Measurements from ENCODE around the gene NAXE. TPM values are rescaled to one million over a fixed set of nuclear protein-coding genes. Genes with fewer than 3 reads are reported as not detected.
A peak's percentile ranks its signal among the peaks of the same experiment; 100 is the strongest.
"Not testable (repeated sequence)": the region's sequence is repeated elsewhere in the genome, so short reads cannot be mapped to it uniquely, and the experiment has no call there.

Gene NAXE
- polyA plus RNA-seq, 1 donor from 2014 or later, result 121 TPM

GRCh38 chr1:156594190-156594589, 2.6 kb downstream of the NAXE start:
- H3K27me3 Mint-ChIP-seq, result no peaks in the 10 kb centered on the region
- no peaks in the 10 kb centered on the region for H3K9me3 Mint-ChIP-seq
- H3K4me3 Mint-ChIP-seq, result peak overlapping the region in 2 of 4 donors; percentile 65 to 71
- H3K4me1 Mint-ChIP-seq, result peaks cover 11 to 15% (median 13%) of the 10 kb centered on the region in 3 donors
- H3K27ac Mint-ChIP-seq, result peak overlapping the region in 1 of 3 donors; percentile 29
- peaks cover 5% of the 10 kb centered on the region for H3K36me3 Mint-ChIP-seq

- Mint-ChIP-seq H3K36me3 (peaks cover 5% of the 10 kb centered on the region), H3K4me3 (peak overlapping the region in 2 of 4 donors; percentile 35 to 71), H3K9me3 (no peaks in the 10 kb centered on the region), H3K4me1 (peaks cover 17 to 22% (median 20%) of the 10 kb centered on the region in 3 donors), H3K27ac (peak overlapping the region in 2 of 3 donors; percentile 33 to 83), H3K27me3 (no peaks in the 10 kb centered on the region)
Measured at GRCh38 chr1:156595016-156595415, 3.4 kb downstream of the NAXE start.

GRCh38 chr1:156596426-156596825, 4.8 kb downstream of the NAXE start:
- H3K27me3 Mint-ChIP-seq, result no peaks in the 10 kb centered on the region
- H3K4me3 Mint-ChIP-seq, result peak overlapping the region in 1 of 4 donors; percentile 30

GRCh38 chr1:156598125-156598524, 6.5 kb downstream of the NAXE start:
- Mint-ChIP-seq H3K27me3 (no peaks in the 10 kb centered on the region), H3K4me1 (peaks cover 21 to 34% (median 26%) of the 10 kb centered on the region in 3 donors), H3K36me3 (peaks cover 6% of the 10 kb centered on the region), H3K27ac (no peak overlapping the region), H3K4me3 (peak overlapping the region in 1 of 4 donors; percentile 19), H3K9me3 (no peaks in the 10 kb centered on the region)

More at GRCh38 chr1:156596426-156596825, 4.8 kb downstream of the NAXE start:
- peak overlapping the region in 1 of 3 donors; percentile 43 for H3K27ac Mint-ChIP-seq
- H3K36me3 Mint-ChIP-seq, result peaks cover 5% of the 10 kb centered on the region
- peaks cover 22 to 27% (median 23%) of the 10 kb centered on the region in 3 donors for H3K4me1 Mint-ChIP-seq
- no peaks in the 10 kb centered on the region for H3K9me3 Mint-ChIP-seq

- peak overlapping the region in 1 of 3 donors; percentile 31 for H3K27ac Mint-ChIP-seq
- peaks cover 6% of the 10 kb centered on the region for H3K36me3 Mint-ChIP-seq
- H3K4me3 Mint-ChIP-seq, result peak overlapping the region in 1 of 4 donors; percentile 19
- no peaks in the 10 kb centered on the region for H3K27me3 Mint-ChIP-seq
- peaks cover 21 to 34% (median 26%) of the 10 kb centered on the region in 3 donors for H3K4me1 Mint-ChIP-seq
- no peaks in the 10 kb centered on the region for H3K9me3 Mint-ChIP-seq
Measured at GRCh38 chr1:156598731-156599432, 7.3 kb downstream of the NAXE start.

GRCh38 chr1:156599811-156600210, 8.2 kb downstream of the NAXE start:
- H3K36me3 Mint-ChIP-seq, result peaks cover 6% of the 10 kb centered on the region
- no peaks in the 10 kb centered on the region for H3K9me3 Mint-ChIP-seq
- H3K27me3 Mint-ChIP-seq, result no peaks in the 10 kb centered on the region
- peak overlapping the region; percentile 84 to 99 (median 98) for H3K4me3 Mint-ChIP-seq
- peak overlapping the region; percentile 39 to 73 (median 60) for H3K27ac Mint-ChIP-seq
- H3K4me1 Mint-ChIP-seq, result peaks cover 21 to 34% (median 26%) of the 10 kb centered on the region in 3 donors

- Mint-ChIP-seq H3K27me3 (no peaks in the 10 kb centered on the region), H3K36me3 (peaks cover 5% of the 10 kb centered on the region), H3K9me3 (no peaks in the 10 kb centered on the region), H3K27ac (peak overlapping the region; percentile 60 to 99 (median 98)), H3K4me3 (peak overlapping the region; percentile 84 to 99 (median 98)), H3K4me1 (peaks cover 25 to 30% (median 26%) of the 10 kb centered on the region in 3 donors)
Measured at GRCh38 chr1:156600733-156601121, 9.2 kb downstream of the NAXE start.

GRCh38 chr1:156601122-156601830, 9.7 kb downstream of the NAXE start, which contains the start of gene GPATCH4:
GPATCH4 (minus strand) TSS chr1:156601479.
- H3K9me3 Mint-ChIP-seq, result no peaks in the 10 kb centered on the region
- peak within 1 kb of the TSS; percentile 72 to 99 (median 98) for H3K27ac Mint-ChIP-seq
- H3K36me3 Mint-ChIP-seq, result peaks cover 4% of the 10 kb centered on the region
- H3K27me3 Mint-ChIP-seq, result no peaks in the 10 kb centered on the region
- H3K4me3 Mint-ChIP-seq, result peak within 1 kb of the TSS; percentile 84 to 99 (median 98)
- H3K4me1 Mint-ChIP-seq, result peaks cover 26 to 30% (median 26%) of the 10 kb centered on the region in 3 donors

GRCh38 chr1:156601892-156602291, 10.3 kb downstream of the NAXE start:
- peaks cover 26 to 30% (median 26%) of the 10 kb centered on the region in 3 donors for H3K4me1 Mint-ChIP-seq
- H3K9me3 Mint-ChIP-seq, result no peaks in the 10 kb centered on the region
- no peaks in the 10 kb centered on the region for H3K27me3 Mint-ChIP-seq
- H3K4me3 Mint-ChIP-seq, result peak overlapping the region; percentile 84 to 99 (median 98)
- H3K27ac Mint-ChIP-seq, result peak overlapping the region; percentile 60 to 99 (median 98)
- H3K36me3 Mint-ChIP-seq, result peaks cover 2% of the 10 kb centered on the region

GRCh38 chr1:156602557-156602993, 11.0 kb downstream of the NAXE start:
- H3K27ac Mint-ChIP-seq, result peak overlapping the region in 2 of 3 donors; percentile 72 to 98
- peaks cover 1% of the 10 kb centered on the region for H3K36me3 Mint-ChIP-seq
- peak overlapping the region in 2 of 4 donors; percentile 8 to 84 for H3K4me3 Mint-ChIP-seq
- H3K9me3 Mint-ChIP-seq, result no peaks in the 10 kb centered on the region
- H3K27me3 Mint-ChIP-seq, result no peaks in the 10 kb centered on the region
- H3K4me1 Mint-ChIP-seq, result peaks cover 31 to 32% (median 31%) of the 10 kb centered on the region in 3 donors

- Mint-ChIP-seq H3K4me3 (peak overlapping the region in 3 of 4 donors; percentile 34 to 76 (median 58)), H3K27ac (peak overlapping the region in 2 of 3 donors; percentile 51 to 72), H3K4me1 (peaks cover 13 to 31% (median 23%) of the 10 kb centered on the region in 3 donors)
- not testable (repeated sequence) for H3K27me3 Mint-ChIP-seq, H3K36me3 Mint-ChIP-seq, H3K9me3 Mint-ChIP-seq
Measured at GRCh38 chr1:156607344-156607743, 15.8 kb downstream of the NAXE start.

GRCh38 chr1:156608036-156608674, 16.6 kb downstream of the NAXE start:
- Mint-ChIP-seq H3K27me3 (peaks cover 1% of the 10 kb centered on the region), H3K27ac (peak overlapping the region in 2 of 3 donors; percentile 58 to 72), H3K4me3 (peak overlapping the region in 3 of 4 donors; percentile 59 to 88 (median 88)), H3K9me3 (no peaks in the 10 kb centered on the region), H3K36me3 (peaks cover 1% of the 10 kb centered on the region), H3K4me1 (peaks cover 11 to 27% (median 19%) of the 10 kb centered on the region in 3 donors)

- Mint-ChIP-seq H3K27ac (no peak overlapping the region), H3K4me3 (no peak overlapping the region), H3K9me3 (no peaks in the 10 kb centered on the region), H3K27me3 (peaks cover 1% of the 10 kb centered on the region), H3K4me1 (peaks cover 11 to 27% (median 19%) of the 10 kb centered on the region in 3 donors), H3K36me3 (peaks cover 3% of the 10 kb centered on the region)
Measured at GRCh38 chr1:156608981-156609380, 17.4 kb downstream of the NAXE start.

- not testable (repeated sequence) for H3K4me3 Mint-ChIP-seq, H3K36me3 Mint-ChIP-seq, H3K27ac Mint-ChIP-seq, H3K27me3 Mint-ChIP-seq, H3K9me3 Mint-ChIP-seq
- peaks cover 11 to 27% (median 19%) of the 10 kb centered on the region in 3 donors for H3K4me1 Mint-ChIP-seq
Measured at GRCh38 chr1:156610072-156610471, 18.5 kb downstream of the NAXE start.

All from IgD-negative memory B cell (primary cell).